Endometrium (tissue), 2 donors: ENCODE data around the gene AQP1.

Source experiments
- FAIRE-seq: peaks from 2 replicates; lab custom pipeline; 2012; peaks lifted over from hg19 to GRCh38; lab: Jason Lieb, UNC
- donor health status: control.
- donor health status: control.

Gene AQP1

GRCh38 chr7:30936650-30937245 is 25.1 kb downstream of the AQP1 start:
- no peak for FAIRE-seq

- FAIRE-seq, result no peak
Measured at GRCh38 chr7:30937416-30937815, 25.8 kb downstream of the AQP1 start.

GRCh38 chr7:30938435-30939316 is 27.0 kb downstream of the AQP1 start:
- no peak for FAIRE-seq

GRCh38 chr7:30941582-30942323 is 30.1 kb downstream of the AQP1 start:
- no peak for FAIRE-seq

GRCh38 chr7:30950197-30950596 is 38.5 kb downstream of the AQP1 start:
- no peak for FAIRE-seq

- no peak for FAIRE-seq
Measured at GRCh38 chr7:30954914-30955313, 43.3 kb downstream of the AQP1 start.

- FAIRE-seq, result no peak
Measured at GRCh38 chr7:30956704-30957103, 45.1 kb downstream of the AQP1 start.

- FAIRE-seq, result no peak
Measured at GRCh38 chr7:30963842-30964241, 52.2 kb downstream of the AQP1 start, which contains the start of gene GHRHR. Gene GHRHR (plus strand): TSS chr7:30963953. CDS start chr7:30964069, 116 bp downstream.

- no peak for FAIRE-seq
Measured at GRCh38 chr7:30965372-30965771, 53.7 kb downstream of the AQP1 start.

GRCh38 chr7:30965883-30966282 is 54.2 kb downstream of the AQP1 start:
- FAIRE-seq, result no peak

GRCh38 chr7:30968294-30968693 is 56.6 kb downstream of the AQP1 start:
- no peak for FAIRE-seq

- no peak for FAIRE-seq
Measured at GRCh38 chr7:30968747-30969603, 57.3 kb downstream of the AQP1 start.

GRCh38 chr7:30969604-30969970 is 57.9 kb downstream of the AQP1 start:
- FAIRE-seq, result no peak

- no peak for FAIRE-seq
Measured at GRCh38 chr7:30970074-30970473, 58.4 kb downstream of the AQP1 start.

- FAIRE-seq, result no peak
Measured at GRCh38 chr7:30970594-30971094, 59.0 kb downstream of the AQP1 start.

GRCh38 chr7:30971440-30971839 is 59.8 kb downstream of the AQP1 start:
- FAIRE-seq, result no peak

GRCh38 chr7:30971840-30972563 is 60.3 kb downstream of the AQP1 start:
- no peak for FAIRE-seq

GRCh38 chr7:30973292-30973691 is 61.6 kb downstream of the AQP1 start:
- FAIRE-seq, result no peak

- no peak for FAIRE-seq
Measured at GRCh38 chr7:30973791-30974604, 62.3 kb downstream of the AQP1 start.

GRCh38 chr7:30974605-30975255 is 63.1 kb downstream of the AQP1 start:
- no peak for FAIRE-seq
